ENCODE measurements around the gene SEMA6A. TPM values are rescaled to one million over a fixed set of nuclear protein-coding genes. Genes with fewer than 3 reads are reported as not detected.

Gene SEMA6A
- total RNA-seq, 1 experiment from 2014 or later: 18.3 TPM

- H3K4me3 Mint-ChIP-seq (ENCODE audit: unreplicated experiment): no peak overlapping the region
- peaks cover 24% of the 10 kb centered on the region for H3K4me1 Mint-ChIP-seq (ENCODE audit: low read depth, unreplicated experiment)
- H3K9me3 Mint-ChIP-seq (ENCODE audit: unreplicated experiment): no peaks in the 10 kb centered on the region
- H3K27ac Mint-ChIP-seq (ENCODE audit: unreplicated experiment): no peak overlapping the region
- no peak for DNase-seq
- TF ChIP-seq, protein P1, sequence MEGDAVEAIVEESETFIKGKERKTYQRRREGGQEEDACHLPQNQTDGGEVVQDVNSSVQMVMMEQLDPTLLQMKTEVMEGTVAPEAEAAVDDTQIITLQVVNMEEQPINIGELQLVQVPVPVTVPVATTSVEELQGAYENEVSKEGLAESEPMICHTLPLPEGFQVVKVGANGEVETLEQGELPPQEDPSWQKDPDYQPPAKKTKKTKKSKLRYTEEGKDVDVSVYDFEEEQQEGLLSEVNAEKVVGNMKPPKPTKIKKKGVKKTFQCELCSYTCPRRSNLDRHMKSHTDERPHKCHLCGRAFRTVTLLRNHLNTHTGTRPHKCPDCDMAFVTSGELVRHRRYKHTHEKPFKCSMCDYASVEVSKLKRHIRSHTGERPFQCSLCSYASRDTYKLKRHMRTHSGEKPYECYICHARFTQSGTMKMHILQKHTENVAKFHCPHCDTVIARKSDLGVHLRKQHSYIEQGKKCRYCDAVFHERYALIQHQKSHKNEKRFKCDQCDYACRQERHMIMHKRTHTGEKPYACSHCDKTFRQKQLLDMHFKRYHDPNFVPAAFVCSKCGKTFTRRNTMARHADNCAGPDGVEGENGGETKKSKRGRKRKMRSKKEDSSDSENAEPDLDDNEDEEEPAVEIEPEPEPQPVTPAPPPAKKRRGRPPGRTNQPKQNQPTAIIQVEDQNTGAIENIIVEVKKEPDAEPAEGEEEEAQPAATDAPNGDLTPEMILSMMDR (IDR thresholded peaks at IDR 0.05; ENCODE audit: insufficient read depth in 1 of 2, low read depth in 1 of 2, low read length in 1 of 2, severe bottlenecking in 1 of 2, unreplicated experiment in 1 of 2): no peak
- Histone ChIP-seq H3K4me3 (ENCODE audit: low read depth, low read length) (no peak overlapping the region), H3K9me3 (no peaks in the 10 kb centered on the region), H3K27me3 (replicated peaks; ENCODE audit: control insufficient read depth, insufficient read depth, low read length) (no peaks in the 10 kb centered on the region), H3K36me3 (ENCODE audit: control insufficient read depth, insufficient read depth, low read length) (no peaks in the 10 kb centered on the region), H3K4me1 (peaks cover 68% of the 10 kb centered on the region)
- intact Hi-C loops (cut with micrococcal nuclease; ENCODE audit: unreplicated experiment): loop anchor here (5.0 kb wide), 1 partner anchor 58 kb away; no protein-coding TSS in a partner anchor
- H3K27me3 Mint-ChIP-seq (ENCODE audit: insufficient read depth, unreplicated experiment): no peaks in the 10 kb centered on the region
- no TSS peak for BruUV-seq (replicated peaks)
- POLR2A ChIA-PET: no interaction called here
- H3K36me3 Mint-ChIP-seq (ENCODE audit: insufficient read depth, unreplicated experiment): no peaks in the 10 kb centered on the region
- CTCF ChIA-PET: no interaction called here
Measured at GRCh38 chr5:116530276-116530675, 44.3 kb downstream of the SEMA6A start.

DNA sequence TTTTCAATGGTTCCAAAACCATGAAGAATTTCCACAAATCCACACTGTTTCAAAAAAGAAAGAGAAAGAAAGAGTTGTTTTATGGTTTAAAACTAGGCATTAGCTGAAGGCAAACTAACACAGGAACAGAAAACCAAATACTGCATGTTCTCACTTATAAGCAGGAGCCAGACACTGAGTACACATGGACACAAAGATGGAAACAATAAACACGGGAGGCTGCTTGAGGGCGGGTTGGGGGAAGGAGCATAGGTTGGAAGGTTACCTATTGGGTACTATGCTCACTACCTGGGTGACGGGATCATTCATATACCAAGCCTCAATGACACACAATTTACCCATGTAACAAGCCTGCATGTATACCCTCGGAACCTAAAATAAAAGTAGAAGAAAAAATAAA, 45.0 kb downstream of the SEMA6A start:
- BruUV-seq (replicated peaks): no TSS peak
- H3K27me3 Mint-ChIP-seq (ENCODE audit: insufficient read depth, unreplicated experiment): no peaks in the 10 kb centered on the region
- H3K9me3 Mint-ChIP-seq (ENCODE audit: unreplicated experiment): no peaks in the 10 kb centered on the region
- intact Hi-C loops (cut with micrococcal nuclease; ENCODE audit: unreplicated experiment): loop anchor here (5.0 kb wide), 1 partner anchor 57 kb away; no protein-coding TSS in a partner anchor
- TF ChIP-seq, protein P1 (IDR thresholded peaks at IDR 0.05; ENCODE audit: insufficient read depth in 1 of 2, low read depth in 1 of 2, low read length in 1 of 2, severe bottlenecking in 1 of 2, unreplicated experiment in 1 of 2): no peak
- Histone ChIP-seq H3K4me3 (ENCODE audit: low read depth, low read length) (no peak overlapping the region), H3K4me1 (peaks cover 70% of the 10 kb centered on the region), H3K36me3 (ENCODE audit: control insufficient read depth, insufficient read depth, low read length) (no peaks in the 10 kb centered on the region), H3K27me3 (replicated peaks; ENCODE audit: control insufficient read depth, insufficient read depth, low read length) (no peaks in the 10 kb centered on the region), H3K9me3 (no peaks in the 10 kb centered on the region)
- no peak overlapping the region for H3K27ac Mint-ChIP-seq (ENCODE audit: unreplicated experiment)
- DNase-seq: no peak
- ChIA-PET CTCF (no interaction called here), POLR2A (no interaction called here)
- H3K36me3 Mint-ChIP-seq (ENCODE audit: insufficient read depth, unreplicated experiment): no peaks in the 10 kb centered on the region
- H3K4me1 Mint-ChIP-seq (ENCODE audit: low read depth, unreplicated experiment): peaks cover 30% of the 10 kb centered on the region
- H3K4me3 Mint-ChIP-seq (ENCODE audit: unreplicated experiment): no peak overlapping the region

DNA sequence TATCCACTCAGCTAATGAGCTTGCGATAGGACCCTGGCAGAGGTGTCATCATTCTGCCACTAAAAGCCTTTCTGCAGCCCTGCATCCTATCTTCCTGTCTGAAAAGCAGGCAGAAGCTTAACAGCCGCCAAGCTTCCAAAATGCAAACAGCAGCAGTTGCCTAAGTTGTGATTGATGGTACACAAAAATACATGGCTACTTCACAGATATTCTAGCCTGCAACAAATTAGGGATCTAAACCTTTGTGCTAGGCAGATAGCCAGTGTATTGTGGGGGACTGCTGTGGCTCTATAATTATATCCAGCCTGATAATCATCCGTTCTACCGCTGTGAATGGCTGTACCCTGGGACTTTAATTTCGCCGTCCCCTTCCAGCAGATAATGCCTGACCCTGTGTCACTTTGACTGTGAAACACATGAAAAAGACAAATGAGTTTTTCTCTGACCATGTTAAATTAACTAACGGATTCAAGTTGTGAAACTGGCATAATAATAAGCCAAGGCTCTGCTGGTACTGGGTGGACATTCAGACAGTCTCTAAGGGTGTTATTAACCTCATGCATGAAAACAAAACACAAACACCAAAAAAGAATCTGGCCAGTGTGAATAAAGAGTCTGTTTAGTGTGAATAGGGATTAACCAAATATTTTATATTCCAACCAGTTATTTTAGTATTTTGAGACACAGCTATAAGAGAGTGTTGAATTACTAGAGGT, 45.9 kb downstream of the SEMA6A start:
- H3K4me1 ChIP-seq: peaks cover 67% of the 10 kb centered on the region
- TF ChIP-seq, protein P1 (IDR thresholded peaks at IDR 0.05; ENCODE audit: insufficient read depth in 1 of 2, low read depth in 1 of 2, low read length in 1 of 2, severe bottlenecking in 1 of 2, unreplicated experiment in 1 of 2): no peak
- no peaks in the 10 kb centered on the region for H3K36me3 ChIP-seq (ENCODE audit: control insufficient read depth, insufficient read depth, low read length)
- H3K9me3 Mint-ChIP-seq (ENCODE audit: unreplicated experiment): no peaks in the 10 kb centered on the region
- CTCF ChIA-PET: no interaction called here
- H3K9me3 ChIP-seq: no peaks in the 10 kb centered on the region
- no peak overlapping the region for H3K27ac Mint-ChIP-seq (ENCODE audit: unreplicated experiment)
- intact Hi-C loops (cut with micrococcal nuclease; ENCODE audit: unreplicated experiment): no loop called here
- peaks cover 35% of the 10 kb centered on the region for H3K4me1 Mint-ChIP-seq (ENCODE audit: low read depth, unreplicated experiment)
- H3K36me3 Mint-ChIP-seq (ENCODE audit: insufficient read depth, unreplicated experiment): no peaks in the 10 kb centered on the region
- no TSS peak for BruUV-seq (replicated peaks)
- H3K4me3 ChIP-seq (ENCODE audit: low read depth, low read length): no peak overlapping the region
- no peak overlapping the region for H3K4me3 Mint-ChIP-seq (ENCODE audit: unreplicated experiment)
- DNase-seq: no peak
- H3K27me3 ChIP-seq (replicated peaks; ENCODE audit: control insufficient read depth, insufficient read depth, low read length): no peaks in the 10 kb centered on the region
- no peaks in the 10 kb centered on the region for H3K27me3 Mint-ChIP-seq (ENCODE audit: insufficient read depth, unreplicated experiment)
- POLR2A ChIA-PET: interaction anchor here (0.6 kb wide), 1 partner anchor 23 kb away, joined by 3 read pairs; no protein-coding TSS in a partner anchor
